PC-3 (cell line): ENCODE measurements around the gene BRCA1. TPM values are rescaled to one million over a fixed set of nuclear protein-coding genes. Genes with fewer than 3 reads are reported as not detected.

Experiments
- ATAC-seq: fragments of 200-7000 bp; cut with Tn5 transposase; 2 replicates; pipeline ENCODE4 v1.9.1; 2020; ENCODE audit warnings: mild to moderate bottlenecking, moderate library complexity
- Bru-seq: library from RNA; stranded (reverse); fragments of 400-500 nt; gene quantifications from one replicate; lab custom pipeline; 2021; lab: Mats Ljungman, UMichigan
- BruChase-seq, 2 experiments: library from RNA; stranded (reverse); fragments of 400-500 nt; gene quantifications; one replicate each; lab custom pipeline; 2021; lab: Mats Ljungman, UMichigan
- BruUV-seq: library from RNA; stranded (reverse); fragments of 400-500 nt; replicated peaks from 2 replicates; lab custom pipeline; 2021; lab: Mats Ljungman, UMichigan
- CTCF ChIA-PET: fragments of 300-600 bp; sonication (Branson Sonifier 250); formaldehyde crosslinking; loops from one replicate; lab custom pipeline; 2022; ENCODE audit warnings: antibody characterized with exemption; lab: Charles Lee
- POLR2A ChIA-PET: fragments of 300-600 bp; sonication (Branson Sonifier 250); formaldehyde crosslinking; loops from one replicate; lab custom pipeline; 2022; ENCODE audit warnings: antibody characterized with exemption; ENCODE audit not compliant: unreplicated experiment; lab: Charles Lee
- DNase-seq: peaks from one replicate; pipeline ENCODE4 v3.0.0-alpha.2; 2015
- H2AFZ ChIP-seq: fragments of 300-600 bp; sonication (generic); 2 replicates; pipeline ENCODE4 v1.6.0; 2016; ENCODE audit warnings: antibody characterized with exemption, low read length
- H3F3A ChIP-seq: fragments of 300-600 bp; sonication (generic); one replicate; pipeline ENCODE4 v1.6.0; 2017; ENCODE audit warnings: antibody characterized with exemption, low read length, control low read depth, mild to moderate bottlenecking; ENCODE audit not compliant: unreplicated experiment
- H3K27ac ChIP-seq: fragments of 300-600 bp; sonication (generic); 2 replicates; pipeline ENCODE4 v1.5.1; 2016; ENCODE audit warnings: mild to moderate bottlenecking, low read length
- H3K27me3 ChIP-seq: fragments of 300-600 bp; sonication (generic); 2 replicates; pipeline ENCODE4 v1.6.1; 2016; ENCODE audit warnings: low read length, mixed read lengths
- H3K36me3 ChIP-seq: fragments of 300-600 bp; sonication (generic); 2 replicates; pipeline ENCODE4 v1.6.1; 2016; ENCODE audit warnings: low read depth, mixed run types, low read length, mixed read lengths
- H3K4me1 ChIP-seq: fragments of 300-600 bp; sonication (generic); 2 replicates; pipeline ENCODE4 v1.5.1; 2016; ENCODE audit warnings: low read length; ENCODE audit not compliant: insufficient read depth
- H3K4me2 ChIP-seq: fragments of 300-600 bp; sonication (generic); 2 replicates; pipeline ENCODE4 v1.6.0; 2016; ENCODE audit warnings: low read length
- H3K4me3 ChIP-seq: fragments of 300-600 bp; sonication (generic); 2 replicates; pipeline ENCODE4 v1.5.1; 2016; ENCODE audit warnings: mild to moderate bottlenecking, low read length, mixed read lengths
- H3K79me2 ChIP-seq: fragments of 300-600 bp; sonication (generic); 2 replicates; pipeline ENCODE4 v1.6.1; 2017; ENCODE audit warnings: low read length, mixed read lengths
- H3K9ac ChIP-seq: fragments of 300-600 bp; sonication (generic); 2 replicates; pipeline ENCODE4 v1.6.0; 2016; ENCODE audit warnings: mild to moderate bottlenecking, low read length
- H3K9me2 ChIP-seq: fragments of 300-600 bp; sonication (generic); replicated peaks from 2 replicates; pipeline ENCODE4 v1.6.1; 2016; ENCODE audit warnings: mixed run types, low read length, mixed read lengths
- H3K9me3 ChIP-seq: fragments of 300-600 bp; sonication (generic); 2 replicates; pipeline ENCODE4 v1.6.1; 2016; ENCODE audit warnings: low read length, mixed read lengths
- H4K20me1 ChIP-seq: fragments of 300-600 bp; sonication (generic); 2 replicates; pipeline ENCODE4 v1.6.1; 2016; ENCODE audit warnings: low read length, mixed read lengths
- CTCF ChIP-seq: fragments of 300-600 bp; sonication (generic); conservative IDR thresholded peaks from 2 replicates; pipeline ENCODE4 v1.5.1; 2017; ENCODE audit warnings: antibody characterized with exemption, low read depth, mild to moderate bottlenecking, low read length
- EZH2 ChIP-seq: fragments of 300-600 bp; sonication (generic); IDR thresholded peaks from one replicate; pipeline ENCODE4 v1.6.1; 2017; ENCODE audit warnings: antibody characterized with exemption, mild to moderate bottlenecking, low read length; ENCODE audit not compliant: unreplicated experiment
- EZH2phosphoT487 ChIP-seq: fragments of 300-600 bp; sonication (generic); IDR thresholded peaks from 2 replicates; pipeline ENCODE4 v1.6.1; 2018; ENCODE audit warnings: mild to moderate bottlenecking, antibody characterized with exemption, low read length, borderline replicate concordance
- intact Hi-C: fragments of 100-400 bp; cut with micrococcal nuclease; formaldehyde crosslinking; loops from 2 replicates; pipeline ENCODE4 v1.9.0; 2023
- long read RNA-seq: library from polyadenylated mRNA; unstranded; transcript quantifications from one replicate; pipeline ENCODE4 v2.0.0, GENCODE V29; 2021; ENCODE audit not compliant: unreplicated experiment
- total RNA-seq: library from RNA; depleted of rRNA; stranded (reverse); fragments of >200 nt; gene quantifications from 2 replicates; pipeline ENCODE4 v1.2.3, GENCODE V29; 2014; rRNA removed

Gene BRCA1
- total RNA-seq (31.8 and 36.3 TPM in 2 replicates), Bru-seq, nascent RNA (percentile 52 among the genes with signal in this experiment), BruChase-seq, experiment 1, labeled RNA remaining after a 6-hour chase (percentile 48 among the genes with signal in this experiment), BruChase-seq, experiment 2, labeled RNA remaining after a 2-hour chase (percentile 33 among the genes with signal in this experiment)
- long read RNA-seq, partial matches to known transcripts = 0 of 56 reads
- long read RNA-seq, other reads (novel, unspliced or antisense) = 56 of 56 reads

GRCh38 chr17:43125133-43125966 lies at the start of gene BRCA1:
BRCA1 (minus strand) TSS chr17:43125364; CDS start chr17:43124096, 1,268 bp downstream.
- ChIA-PET CTCF (interaction anchor here (0.6 kb wide), 2 partner anchors 190 to 209 kb away, joined by 7 to 9 read pairs; no protein-coding TSS in a partner anchor), POLR2A (interaction anchor here (0.8 kb wide), 1 partner anchor 44 kb away, joined by 3 read pairs; no protein-coding TSS in a partner anchor)
- Histone ChIP-seq H2AFZ (peak within 1 kb of the TSS; percentile 83), H3K4me3 (peak within 1 kb of the TSS; percentile 83), H4K20me1 (no peaks in the 10 kb centered on the region), H3K4me2 (peak within 1 kb of the TSS; percentile 93), H3F3A (no peaks in the 10 kb centered on the region), H3K27ac (peak within 1 kb of the TSS; percentile 71), H3K9me2 (no peaks in the 10 kb centered on the region), H3K27me3 (no peaks in the 10 kb centered on the region), H3K79me2 (peaks cover 57% of the 10 kb centered on the region), H3K9me3 (no peaks in the 10 kb centered on the region), H3K36me3 (no peaks in the 10 kb centered on the region), H3K9ac (peak within 1 kb of the TSS; percentile 94), H3K4me1 (no peaks in the 10 kb centered on the region; the same call in 1 of the 2 replicates)
- intact Hi-C loops = loop anchor here (1.0 to 5.0 kb wide), 2 partner anchors 45 to 103 kb away; partner anchors contain the start of gene VAT1
- DNase-seq (peak; percentile 98), ATAC-seq (peak; percentile 98)
- TF ChIP-seq CTCF (no peak), EZH2 (no peak), EZH2phosphoT487 (no peak)
- no TSS peak for BruUV-seq

- peak; percentile 5; the same call in 1 of the 2 replicates for ATAC-seq
- peak overlapping the region; percentile 93 for H3K4me2 ChIP-seq
- BruUV-seq = TSS peak; percentile 82
- TF ChIP-seq EZH2phosphoT487 (no peak), CTCF (peak; percentile 41; the same call in 1 of the 2 replicates), EZH2 (no peak)
- POLR2A ChIA-PET = interaction anchor here (0.6 to 0.9 kb wide), 4 partner anchors 144 to 196 kb away, joined by 4 to 8 read pairs (median 4); no protein-coding TSS in a partner anchor
- peak overlapping the region; percentile 77 for H2AFZ ChIP-seq
- no peaks in the 10 kb centered on the region for H4K20me1 ChIP-seq
- DNase-seq = peak; percentile 83
- H3K79me2 ChIP-seq = peaks cover 43% of the 10 kb centered on the region
- peak overlapping the region; percentile 90 for H3K4me3 ChIP-seq
- H3F3A ChIP-seq = peaks cover 5% of the 10 kb centered on the region
- peaks cover 11% of the 10 kb centered on the region for H3K4me1 ChIP-seq
- peak overlapping the region; percentile 73 for H3K27ac ChIP-seq
- CTCF ChIA-PET = interaction anchor here (0.7 to 0.8 kb wide), 2 partner anchors 43 to 148 kb away, joined by 4 read pairs; no protein-coding TSS in a partner anchor
- H3K27me3 ChIP-seq = no peaks in the 10 kb centered on the region
- intact Hi-C loops = loop anchor here (2.0 kb wide), 1 partner anchor 147 kb away; the partner anchor contains the start of gene RND2
- peak overlapping the region; percentile 89 for H3K9ac ChIP-seq
- no peaks in the 10 kb centered on the region for H3K36me3 ChIP-seq
- H3K9me3 ChIP-seq = no peaks in the 10 kb centered on the region
- H3K9me2 ChIP-seq = no peaks in the 10 kb centered on the region
These were observed 46.7 kb upstream of the BRCA1 start for GRCh38 chr17:43171586-43172487.
